Fibroblast of villous mesenchyme (primary cell): ENCODE results near the gene SNX15. TPM values are rescaled to one million over a fixed set of nuclear protein-coding genes. Genes with fewer than 3 reads are reported as not detected.

ENCODE experiments used
- DNase-seq: peaks from one replicate; pipeline ENCODE4 v3.0.0-alpha.2; 2010; ENCODE audit warnings: low read depth
- H3K4me3 ChIP-seq: 2 replicates; pipeline ENCODE4 v1.5.1; 2011; ENCODE audit warnings: low read depth, mild to moderate bottlenecking, low read length
- CTCF ChIP-seq: IDR thresholded peaks from 2 replicates; pipeline ENCODE4 v1.5.1; 2012; ENCODE audit warnings: low read depth, mild to moderate bottlenecking, low read length; ENCODE audit not compliant: insufficient read depth
- total RNA-seq: library from RNA; depleted of rRNA; stranded (reverse); fragments of >200 nt; gene quantifications from 2 replicates; pipeline ENCODE4 v1.2.3, GENCODE V29; 2012

The SNX15 gene
- total RNA-seq, 1 donor = 12.5 TPM

GRCh38 chr11:65043881-65044501, 16.8 kb downstream of the SNX15 start:
- no peak overlapping the region for H3K4me3 ChIP-seq
- TF ChIP-seq CTCF = no peak
- no peak for DNase-seq

GRCh38 chr11:65045061-65045460, 17.8 kb downstream of the SNX15 start:
- no peak overlapping the region for H3K4me3 ChIP-seq
- TF ChIP-seq CTCF = no peak

DNA sequence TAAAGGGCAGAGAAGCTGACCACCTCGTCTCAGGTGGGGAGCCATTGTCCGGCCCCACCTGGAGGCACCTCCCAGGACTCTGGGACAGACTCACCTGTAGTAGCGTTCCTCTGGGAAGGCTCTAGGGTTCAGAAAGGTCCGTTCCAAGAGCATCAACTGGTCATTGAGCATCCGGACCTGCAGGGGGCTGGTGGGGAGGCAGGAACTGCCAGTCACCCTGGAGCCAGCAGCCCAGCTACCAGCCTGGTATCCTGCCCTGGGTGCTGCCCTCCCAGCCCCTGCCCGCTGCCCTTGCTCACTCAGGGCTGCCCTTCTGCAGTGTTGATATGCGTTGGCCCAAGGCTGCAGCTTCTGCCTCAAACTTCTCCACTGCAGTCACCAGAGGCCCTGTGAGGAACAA, 18.5 kb downstream of the SNX15 start:
- H3K4me3 ChIP-seq = no peak overlapping the region
- no peak for TF ChIP-seq CTCF
- DNase-seq = no peak

More at GRCh38 chr11:65045061-65045460, 17.8 kb downstream of the SNX15 start:
- no peak for DNase-seq

- no peak for TF ChIP-seq CTCF
- peak overlapping the region; percentile 40 for H3K4me3 ChIP-seq
- DNase-seq = no peak
Observed at GRCh38 chr11:65047581-65048422, 20.6 kb downstream of the SNX15 start.

DNA sequence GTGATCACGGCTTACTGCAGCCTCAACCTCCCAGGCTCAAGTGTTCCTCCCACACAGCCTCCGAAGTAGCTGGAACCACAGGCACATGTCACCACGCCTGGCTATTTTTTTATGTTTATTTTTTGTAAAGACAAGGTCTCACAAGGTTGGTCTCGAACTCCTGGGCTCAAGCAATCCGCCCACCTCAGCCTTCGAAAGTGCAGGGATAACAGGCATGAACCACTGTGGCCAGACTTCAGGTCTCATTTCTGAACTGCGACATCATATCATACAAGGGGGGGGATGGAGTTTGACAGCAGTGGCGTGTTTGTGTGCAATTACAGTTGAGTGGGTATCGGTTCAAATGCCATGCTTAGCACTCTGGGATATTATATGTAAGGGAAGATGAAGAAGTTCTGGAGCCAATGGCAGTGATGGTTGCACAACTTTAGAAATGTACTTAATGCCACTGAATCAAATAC, 24.2 kb downstream of the SNX15 start:
- no peak overlapping the region for H3K4me3 ChIP-seq
- TF ChIP-seq CTCF = no peak
- no peak for DNase-seq

DNA sequence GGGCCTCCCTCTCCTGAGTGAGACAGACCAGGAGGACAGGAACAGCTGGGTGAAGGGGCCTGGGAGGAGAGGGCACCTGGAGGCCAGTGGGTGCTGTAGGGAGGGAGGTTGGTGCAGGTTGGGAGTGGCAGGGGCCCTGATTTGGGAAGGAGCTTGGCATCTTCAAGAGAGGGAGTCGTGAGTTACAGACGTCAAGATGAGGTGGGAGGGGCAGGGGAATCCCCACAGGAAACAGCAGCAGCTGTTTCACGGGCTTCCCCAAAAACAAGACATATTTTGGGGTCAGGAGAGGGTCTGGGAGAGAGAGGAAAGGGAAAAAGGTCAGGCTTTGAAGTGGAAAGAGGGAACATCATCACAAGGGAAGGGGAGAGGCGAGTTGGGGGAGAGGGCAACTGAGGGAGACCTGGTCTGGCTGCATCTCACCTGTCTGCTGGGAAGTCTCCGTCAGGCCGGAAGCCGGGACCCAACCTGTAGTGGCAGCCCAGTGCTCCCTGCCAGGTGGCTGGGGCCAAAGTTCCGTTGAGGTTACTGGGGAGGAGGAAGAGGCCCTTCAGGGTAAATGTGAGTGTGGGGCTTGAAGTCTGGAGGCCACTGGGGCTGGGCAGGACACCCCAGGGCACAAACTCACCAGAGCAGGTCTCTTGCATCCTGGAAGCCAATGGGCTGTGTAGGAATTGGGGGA, 26.7 kb downstream of the SNX15 start:
- no peak for DNase-seq
- TF ChIP-seq CTCF = no peak

More for the DNA sequence above, 26.7 kb downstream of the SNX15 start:
- H3K4me3 ChIP-seq = no peak overlapping the region
